Esophagus muscularis mucosa (tissue), 4 donors: ENCODE measurements around the gene PCDHA10.

Experiments
- EP300 ChIP-seq: sonication (generic); formaldehyde crosslinking; IDR thresholded peaks from one replicate; pipeline ENCODE4 v1.6.1; 2017; ENCODE audit warnings: antibody characterized with exemption
- POLR2A ChIP-seq: fragments of 450-650 bp; IDR thresholded peaks from one replicate; pipeline ENCODE4 v1.6.1; 2017; ENCODE audit warnings: antibody characterized with exemption, moderate library complexity, mild to moderate bottlenecking, low read depth
- POLR2AphosphoS5 ChIP-seq, 2 donors: sonication (generic); formaldehyde crosslinking; IDR thresholded peaks; one replicate each; pipeline ENCODE4 v1.6.1; 2017; ENCODE audit warnings: antibody characterized with exemption in 2 of 2
- TF ChIP-seq, protein P1 (sequence below), 3 experiments: fragments of 200-600 bp in 2 of 3; fragments of 450-650 bp in 1 of 3; sonication (generic) in 2 of 3; IDR thresholded peaks; one replicate each; pipeline ENCODE4 v1.5.1; 2017 to 2019; ENCODE audit warnings: antibody characterized with exemption in 3 of 3, mild to moderate bottlenecking in 2 of 3, moderate library complexity in 1 of 3

DNA sequence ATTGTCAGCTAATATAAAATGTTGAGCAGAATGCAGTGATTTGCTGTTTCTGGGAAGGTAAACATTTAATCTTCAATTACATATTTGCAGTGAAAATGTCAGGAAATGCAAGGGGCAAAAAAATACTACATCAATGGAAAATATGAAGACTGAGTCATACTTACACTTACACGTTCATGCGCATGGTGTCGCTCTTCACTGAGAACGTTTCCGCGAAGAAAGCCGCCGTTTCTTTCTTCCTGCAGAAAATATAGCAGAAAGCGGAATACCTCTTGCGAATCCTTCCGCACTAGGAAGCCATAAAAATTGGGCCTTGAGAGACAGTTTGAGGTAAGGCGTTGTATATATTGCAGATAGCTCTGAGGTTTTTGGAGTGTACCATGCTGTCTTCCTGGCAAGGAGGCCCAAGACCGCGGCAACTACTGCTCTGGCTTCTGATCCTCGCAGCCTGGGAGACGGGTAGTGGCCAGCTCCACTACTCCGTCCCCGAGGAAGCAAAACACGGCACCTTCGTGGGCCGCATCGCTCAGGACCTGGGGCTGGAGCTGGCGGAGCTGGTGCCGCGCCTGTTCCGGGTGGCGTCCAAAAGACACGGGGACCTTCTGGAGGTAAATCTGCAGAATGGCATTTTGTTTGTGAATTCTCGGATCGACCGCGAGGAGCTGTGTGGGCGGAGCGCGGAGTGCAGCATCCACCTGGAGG, 26.3 kb downstream of the PCDHA10 start, which contains the start of gene PCDHA13:
- TF ChIP-seq, protein P1, sequence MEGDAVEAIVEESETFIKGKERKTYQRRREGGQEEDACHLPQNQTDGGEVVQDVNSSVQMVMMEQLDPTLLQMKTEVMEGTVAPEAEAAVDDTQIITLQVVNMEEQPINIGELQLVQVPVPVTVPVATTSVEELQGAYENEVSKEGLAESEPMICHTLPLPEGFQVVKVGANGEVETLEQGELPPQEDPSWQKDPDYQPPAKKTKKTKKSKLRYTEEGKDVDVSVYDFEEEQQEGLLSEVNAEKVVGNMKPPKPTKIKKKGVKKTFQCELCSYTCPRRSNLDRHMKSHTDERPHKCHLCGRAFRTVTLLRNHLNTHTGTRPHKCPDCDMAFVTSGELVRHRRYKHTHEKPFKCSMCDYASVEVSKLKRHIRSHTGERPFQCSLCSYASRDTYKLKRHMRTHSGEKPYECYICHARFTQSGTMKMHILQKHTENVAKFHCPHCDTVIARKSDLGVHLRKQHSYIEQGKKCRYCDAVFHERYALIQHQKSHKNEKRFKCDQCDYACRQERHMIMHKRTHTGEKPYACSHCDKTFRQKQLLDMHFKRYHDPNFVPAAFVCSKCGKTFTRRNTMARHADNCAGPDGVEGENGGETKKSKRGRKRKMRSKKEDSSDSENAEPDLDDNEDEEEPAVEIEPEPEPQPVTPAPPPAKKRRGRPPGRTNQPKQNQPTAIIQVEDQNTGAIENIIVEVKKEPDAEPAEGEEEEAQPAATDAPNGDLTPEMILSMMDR (IDR thresholded peaks at IDR 0.05), result peak; percentile 40 to 65 (median 57)
- no peak for TF ChIP-seq POLR2AphosphoS5 (IDR thresholded peaks at IDR 0.05)
- TF ChIP-seq POLR2A, result no peak
- no peak for TF ChIP-seq EP300
